ENCODE measurements around the gene SYT2. TPM values are rescaled to one million over a fixed set of nuclear protein-coding genes. Genes with fewer than 3 reads are reported as not detected.

The SYT2 gene
- total and polyA plus RNA-seq, 10 of the 15 experiments (the other 5 are each of a cell fraction or from before 2014, with no cell fraction given), result not detected

- TF ChIP-seq, protein P1, sequence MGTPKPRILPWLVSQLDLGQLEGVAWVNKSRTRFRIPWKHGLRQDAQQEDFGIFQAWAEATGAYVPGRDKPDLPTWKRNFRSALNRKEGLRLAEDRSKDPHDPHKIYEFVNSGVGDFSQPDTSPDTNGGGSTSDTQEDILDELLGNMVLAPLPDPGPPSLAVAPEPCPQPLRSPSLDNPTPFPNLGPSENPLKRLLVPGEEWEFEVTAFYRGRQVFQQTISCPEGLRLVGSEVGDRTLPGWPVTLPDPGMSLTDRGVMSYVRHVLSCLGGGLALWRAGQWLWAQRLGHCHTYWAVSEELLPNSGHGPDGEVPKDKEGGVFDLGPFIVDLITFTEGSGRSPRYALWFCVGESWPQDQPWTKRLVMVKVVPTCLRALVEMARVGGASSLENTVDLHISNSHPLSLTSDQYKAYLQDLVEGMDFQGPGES (IDR thresholded peaks at IDR 0.05), result no peak
- TF ChIP-seq PML (IDR thresholded peaks at IDR 0.05; ENCODE audit: low read length) (no peak), SPI1 (IDR thresholded peaks at IDR 0.05; ENCODE audit: borderline replicate concordance, insufficient read depth, low read depth, low read length) (no peak), BACH1 (IDR thresholded peaks at IDR 0.05; ENCODE audit: borderline replicate concordance) (no peak)
These were observed 142.5 kb downstream of the SYT2 start (continued) for GRCh38 chr1:202567738-202568137.

DNA sequence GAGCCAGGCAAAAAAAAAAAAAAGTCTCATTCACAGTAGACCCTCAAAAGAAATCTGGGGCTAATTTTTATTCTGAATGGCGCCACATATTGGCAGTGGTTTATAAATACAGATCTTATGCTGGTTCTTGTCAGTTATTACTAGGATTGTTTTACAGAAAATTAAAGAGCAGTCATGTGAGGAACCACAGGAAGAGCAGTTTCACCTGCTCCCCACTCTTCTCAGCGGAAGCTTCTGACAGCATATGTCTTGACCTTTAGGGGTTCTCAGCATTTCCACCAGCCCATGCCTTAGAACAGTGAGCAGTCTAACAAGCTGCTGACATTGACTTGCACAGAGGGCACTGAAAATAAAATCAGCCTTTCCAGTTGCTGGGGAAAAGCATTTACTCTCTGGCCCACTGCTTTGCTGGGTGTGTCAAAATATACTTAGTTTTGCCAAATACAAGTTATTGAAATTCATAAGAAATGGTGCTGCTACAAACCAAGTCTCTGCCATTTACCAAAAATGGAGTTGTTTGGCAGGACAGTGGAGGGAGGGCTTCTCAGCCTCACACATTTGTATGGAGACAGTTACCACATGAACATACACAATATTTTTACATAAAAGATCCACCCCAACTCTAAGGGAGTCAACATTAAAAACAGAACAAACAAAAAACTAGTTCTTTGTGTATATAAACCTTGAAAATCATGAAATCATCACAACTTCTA, 144.2 kb downstream of the SYT2 start:
- H3K27me3 ChIP-seq (replicated peaks in 1 of 2; ENCODE audit: control insufficient read depth in 2 of 2, insufficient read depth in 2 of 2, low read length in 1 of 2), result no peaks in the 10 kb centered on the region
- no peaks in the 10 kb centered on the region for H3K79me2 ChIP-seq (ENCODE audit: control insufficient read depth, insufficient read depth, low read length)
- no peak overlapping the region for H3K27ac ChIP-seq (ENCODE audit: control insufficient read depth, insufficient read depth)
- no peak overlapping the region for H3K9ac ChIP-seq (ENCODE audit: control insufficient read depth, insufficient read depth, low read length)
- in situ Hi-C loops (cut with MboI) (no loop called here), intact Hi-C loops (cut with micrococcal nuclease; ENCODE audit: unreplicated experiment) (loop anchor here (2.0 to 5.0 kb wide), 3 partner anchors 19 to 224 kb away; partner anchors contain the start of gene UBE2T)
- POLR2A ChIA-PET, result interaction anchor here (2.0 kb wide), 1 partner anchor 19 kb away, joined by 6 read pairs; no protein-coding TSS in a partner anchor
- H3K4me1 ChIP-seq (ENCODE audit: control insufficient read depth, insufficient read depth, low read length), result peaks cover 33% of the 10 kb centered on the region
- CTCF ChIA-PET, result interaction anchor here (0.7 to 2.6 kb wide), 13 partner anchors 10 to 224 kb away, joined by 3 to 8 read pairs (median 4); partner anchors contain the start of gene UBE2T
- H4K20me1 ChIP-seq (ENCODE audit: control insufficient read depth, insufficient read depth), result no peaks in the 10 kb centered on the region
- no peaks in the 10 kb centered on the region; a peak in 2 of 4 replicates for H3K36me3 ChIP-seq (ENCODE audit: control insufficient read depth in 2 of 2, insufficient read depth in 2 of 2, low read length in 1 of 2)
- peak overlapping the region; percentile 70 for H3K4me2 ChIP-seq (ENCODE audit: control insufficient read depth, insufficient read depth)
- RAD21 ChIA-PET (ENCODE audit: unreplicated experiment), result interaction anchor here (0.6 to 1.9 kb wide), 5 partner anchors 19 to 221 kb away, joined by 3 to 5 read pairs (median 4); no protein-coding TSS in a partner anchor
- DNase-seq (ENCODE audit: low read depth, low spot score), result peak; percentile 71
- WGBS (ENCODE audit: insufficient coverage, insufficient replicate concordance, low lambda C conversion rate, missing lambda C conversion rate), result 5% methylated on average over 2 of the region's 2 CpGs
- no peaks in the 10 kb centered on the region for H3K9me3 ChIP-seq (replicated peaks; ENCODE audit: control insufficient read depth, insufficient read depth, low read length)
- peak; percentile 90 for ATAC-seq
- SMC1A ChIA-PET (ENCODE audit: uncharacterized antibody, unreplicated experiment), result interaction anchor here (0.6 to 5.0 kb wide), 13 partner anchors 13 to 304 kb away, joined by 3 to 38 read pairs (median 4); no protein-coding TSS in a partner anchor
- no peak overlapping the region for H2AFZ ChIP-seq (ENCODE audit: control insufficient read depth, low read depth, low read length)
- BruUV-seq (replicated peaks), result no TSS peak
- no peak overlapping the region for H3K4me3 ChIP-seq
- FAIRE-seq, result peak; percentile 73
- TF ChIP-seq ZNF384 (IDR thresholded peaks at IDR 0.05; ENCODE audit: borderline replicate concordance, low read depth, low read length) (peak; percentile 38; the same call in 1 of the 2 replicates), CREM (IDR thresholded peaks at IDR 0.05; ENCODE audit: low read depth) (peak; percentile 27; the same call in 1 of the 2 replicates), HDGF (IDR thresholded peaks at IDR 0.05) (no peak), SREBF2 (IDR thresholded peaks at IDR 0.05; ENCODE audit: low read length) (no peak), BCL11A (IDR thresholded peaks at IDR 0.05; ENCODE audit: low read depth, low read length) (peak; percentile 43; the same call in 1 of the 2 replicates), BHLHE40 (IDR thresholded peaks at IDR 0.05; ENCODE audit: borderline replicate concordance in 1 of 2, low read depth in 2 of 2, low read length in 1 of 2) (peak; percentile 70 to 80), FOXK2 (IDR thresholded peaks at IDR 0.05) (no peak), NKRF (conservative IDR thresholded peaks at IDR 0.05) (no peak), TBL1XR1 (IDR thresholded peaks at IDR 0.05; ENCODE audit: low read depth, low read length) (0 out of 2 replicates have a peak, but pooled peaks have one; percentile 30), PKNOX1 (IDR thresholded peaks at IDR 0.05) (peak; percentile 39; the same call in 1 of the 2 replicates), LARP7 (IDR thresholded peaks at IDR 0.05) (no peak), NR2C1 (IDR thresholded peaks at IDR 0.05) (peak; percentile 27; the same call in 1 of the 2 replicates), ETV6 (conservative IDR thresholded peaks at IDR 0.05 in 1 of 2, IDR thresholded peaks at IDR 0.05 in 1 of 2; ENCODE audit: borderline replicate concordance in 1 of 2, low read depth in 1 of 2) (peak in 1 of 2 experiments; percentile 60; a peak in 2 of 4 replicates), MEF2A (IDR thresholded peaks at IDR 0.05; ENCODE audit: insufficient read depth, low read depth, low read length) (0 out of 2 replicates have a peak, but pooled peaks have one; percentile 46)
